GM21390 (cell line): ENCODE results near the gene DNHD1.

Experiments used
- ATAC-seq: cut with Tn5 transposase; IDR thresholded peaks from one replicate; pipeline ENCODE4 v1.9.1; 2021; ENCODE audit not compliant: unreplicated experiment

The DNHD1 gene

DNA sequence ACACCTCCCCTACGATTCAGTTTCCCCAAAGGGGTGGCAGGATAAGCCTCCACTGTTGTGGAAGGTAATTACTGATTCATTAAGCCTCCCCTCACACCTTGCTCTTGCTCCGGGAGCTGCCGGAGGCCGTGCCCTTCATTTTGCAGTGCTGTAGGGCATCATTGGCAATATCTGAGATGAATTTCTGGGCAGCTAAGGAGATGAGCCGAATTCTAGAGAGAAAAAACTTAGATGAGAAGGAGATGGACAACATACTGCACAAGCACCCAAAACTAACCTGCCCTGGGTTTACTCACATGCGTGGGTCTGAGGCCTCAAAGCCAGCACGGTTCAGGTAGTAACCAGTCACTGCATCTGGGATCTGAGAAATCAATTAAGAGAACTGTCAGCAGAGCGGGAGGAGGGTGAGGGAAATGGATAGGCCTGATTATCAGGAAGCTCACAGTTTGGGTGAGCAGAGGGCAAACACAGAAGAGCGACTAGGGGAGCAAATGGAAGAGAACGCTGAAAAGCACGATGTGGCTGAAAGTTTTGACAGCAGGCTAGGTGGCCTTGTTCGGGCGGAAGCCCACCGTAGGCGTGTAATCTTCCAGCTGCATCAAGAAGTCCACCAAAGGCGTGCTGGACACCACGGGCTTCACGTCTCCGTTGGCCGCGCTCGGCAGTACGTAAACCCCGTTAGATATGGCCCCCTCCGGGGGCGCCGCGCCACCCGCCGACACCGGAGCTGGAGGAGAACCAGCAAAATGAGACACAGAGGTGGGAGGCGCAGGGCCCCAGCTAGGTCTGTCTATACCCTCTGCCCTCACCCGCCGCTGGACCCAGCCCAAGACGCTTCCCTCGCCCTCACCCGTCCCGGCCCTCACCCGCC, 114.2 kb downstream of the DNHD1 start:
- ATAC-seq = no peak

DNA sequence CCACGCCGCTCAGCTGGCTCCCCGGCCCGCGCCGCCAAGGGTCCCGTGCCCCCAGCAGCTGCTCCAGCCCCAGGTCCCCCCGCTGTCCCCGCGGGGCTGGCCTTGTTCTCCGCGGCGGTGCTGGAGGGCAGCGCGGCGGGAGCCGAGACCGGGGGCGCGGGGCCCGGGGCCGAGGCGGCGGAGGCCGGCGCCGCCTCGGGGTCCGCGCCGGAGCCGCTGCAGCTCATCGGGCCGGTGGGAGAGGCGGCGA, 114.8 kb downstream of the DNHD1 start:
- peak; percentile 10 for ATAC-seq

DNA sequence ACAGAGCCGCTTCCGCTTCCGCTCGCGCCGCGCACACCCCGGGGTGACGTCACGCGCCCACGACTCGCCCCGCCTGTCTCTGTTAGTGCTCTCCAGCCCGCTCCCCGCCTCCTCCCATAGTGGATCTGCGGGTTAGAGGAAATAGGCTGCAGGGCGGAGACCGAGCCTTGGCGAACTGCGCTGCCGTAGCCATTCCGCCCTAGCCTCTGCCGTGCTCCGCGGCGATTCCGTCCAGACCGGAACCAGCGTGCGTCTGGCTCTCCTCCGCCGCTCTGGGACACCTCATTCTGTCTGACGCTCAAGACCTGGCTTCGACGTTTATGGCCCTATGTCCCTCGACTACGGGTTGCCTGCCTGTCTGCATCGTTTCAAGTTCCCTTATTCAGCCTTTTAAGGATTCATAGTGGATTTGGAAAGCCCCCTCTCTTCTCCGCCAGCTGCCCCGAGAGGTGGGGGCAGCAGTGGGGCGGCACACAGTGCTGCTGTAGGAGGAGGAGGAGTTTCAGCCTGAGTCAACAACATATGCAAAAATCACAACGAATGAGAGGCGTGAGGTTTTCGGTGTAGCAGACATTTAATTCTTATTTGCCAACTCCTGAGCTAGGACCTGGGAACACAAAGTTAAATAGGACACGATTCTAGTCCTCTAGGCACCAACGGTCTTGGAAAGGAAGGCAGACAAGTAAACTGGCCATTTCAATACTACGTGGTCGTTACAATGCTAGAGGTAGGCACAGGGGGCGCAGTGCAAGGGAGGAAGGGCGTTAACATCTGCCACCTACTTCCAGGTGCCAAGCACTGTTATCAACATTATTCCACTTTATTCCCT, 115.3 kb downstream of the DNHD1 start, which contains the start of gene TAF10:
Gene TAF10, minus strand, starts transcription at position 4 of the 829 bp plus-strand sequence. CDS start 27 bp downstream, outside the sequence.
- peak; percentile 88 for ATAC-seq

DNA sequence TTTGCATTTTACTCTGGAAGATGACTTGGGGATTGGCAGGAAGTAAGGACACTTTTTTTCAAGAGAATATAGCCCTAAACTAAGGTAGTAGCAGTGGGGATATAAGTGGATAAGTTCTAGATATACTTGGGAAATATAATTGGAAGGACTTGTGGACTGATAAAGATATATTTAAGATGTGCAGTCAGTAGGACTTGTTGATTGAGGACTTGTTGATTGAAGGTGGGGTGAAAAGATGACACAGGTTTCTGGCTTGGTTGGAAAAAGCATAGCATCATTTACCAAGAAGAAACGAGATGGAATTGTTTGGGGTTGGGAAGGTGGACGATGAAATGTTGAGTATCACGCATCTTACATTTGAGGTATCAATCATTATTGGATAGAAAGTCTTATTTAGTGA, 116.4 kb downstream of the DNHD1 start:
- no peak for ATAC-seq

DNA sequence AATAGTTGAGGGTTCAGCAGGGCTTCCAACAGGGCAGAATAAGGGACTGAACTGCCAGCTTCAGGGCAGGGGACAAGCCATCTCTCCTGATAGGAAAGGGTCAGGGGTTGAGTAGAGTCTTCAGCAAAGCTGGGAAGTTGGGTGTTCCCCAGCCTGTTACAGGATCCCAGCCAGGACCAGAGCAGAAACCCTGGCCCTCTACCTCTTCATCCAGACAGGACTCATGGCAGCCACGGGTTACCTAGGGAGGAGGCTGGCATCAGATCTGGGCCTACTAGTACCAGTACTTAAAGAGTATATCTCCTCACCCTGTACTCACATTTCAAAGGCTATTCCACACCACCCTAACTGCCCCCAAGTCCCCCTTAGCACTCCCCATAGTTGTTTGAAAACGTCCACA, 117.4 kb downstream of the DNHD1 start:
- no peak for ATAC-seq

DNA sequence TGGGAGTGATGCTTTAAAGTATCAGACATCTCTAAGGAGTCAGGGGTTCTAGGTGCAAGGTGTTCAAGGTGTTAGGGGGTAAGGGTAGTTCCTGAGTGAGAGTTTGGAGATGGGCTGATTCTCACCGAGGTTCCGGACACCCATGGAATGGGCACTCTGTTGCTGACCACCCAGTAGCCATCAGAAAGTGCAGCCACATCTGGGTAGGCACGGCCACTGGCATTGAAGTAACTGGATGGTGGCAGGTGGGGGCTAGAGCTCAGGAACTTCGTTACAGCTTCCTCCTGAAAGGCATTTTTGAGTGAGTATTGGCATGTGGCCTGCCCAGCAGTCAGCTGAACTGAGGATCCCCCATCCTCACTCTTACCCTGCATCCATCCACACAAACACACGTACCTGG, 118.0 kb downstream of the DNHD1 start:
- ATAC-seq = no peak

DNA sequence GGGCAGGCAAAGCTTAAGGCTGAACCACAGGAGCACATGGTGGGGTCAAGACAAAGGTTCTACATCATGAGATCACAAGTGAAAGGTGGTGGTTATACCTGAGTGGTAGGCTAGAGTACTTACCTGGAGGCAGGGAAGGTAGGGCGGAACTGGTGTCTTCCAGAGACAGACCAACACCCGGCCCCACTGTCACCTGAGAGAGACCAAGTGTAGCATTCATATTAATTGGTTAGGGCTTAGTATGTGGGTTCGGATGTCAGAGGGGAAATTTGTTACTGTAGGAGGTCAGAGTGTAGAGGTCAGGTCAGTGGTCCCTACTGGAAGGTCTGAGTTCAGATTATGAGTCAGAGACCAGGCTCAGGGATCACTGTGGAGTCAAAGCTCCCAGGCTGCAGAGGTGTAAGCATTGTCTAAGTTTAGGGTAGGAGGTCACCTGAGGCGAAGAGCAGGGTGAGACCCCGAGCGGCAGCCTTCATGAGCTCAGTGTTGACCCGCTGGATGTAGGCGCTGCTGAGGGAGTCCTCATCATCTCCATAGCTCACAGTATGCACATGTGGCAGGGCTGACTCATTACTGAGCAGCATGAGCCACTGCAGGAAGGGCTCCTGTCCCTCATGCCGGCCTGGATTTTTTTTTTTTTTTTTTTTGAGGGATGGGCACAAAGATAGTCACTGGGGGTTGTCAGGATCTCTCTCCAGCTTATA, 119.0 kb downstream of the DNHD1 start:
- ATAC-seq = no peak

DNA sequence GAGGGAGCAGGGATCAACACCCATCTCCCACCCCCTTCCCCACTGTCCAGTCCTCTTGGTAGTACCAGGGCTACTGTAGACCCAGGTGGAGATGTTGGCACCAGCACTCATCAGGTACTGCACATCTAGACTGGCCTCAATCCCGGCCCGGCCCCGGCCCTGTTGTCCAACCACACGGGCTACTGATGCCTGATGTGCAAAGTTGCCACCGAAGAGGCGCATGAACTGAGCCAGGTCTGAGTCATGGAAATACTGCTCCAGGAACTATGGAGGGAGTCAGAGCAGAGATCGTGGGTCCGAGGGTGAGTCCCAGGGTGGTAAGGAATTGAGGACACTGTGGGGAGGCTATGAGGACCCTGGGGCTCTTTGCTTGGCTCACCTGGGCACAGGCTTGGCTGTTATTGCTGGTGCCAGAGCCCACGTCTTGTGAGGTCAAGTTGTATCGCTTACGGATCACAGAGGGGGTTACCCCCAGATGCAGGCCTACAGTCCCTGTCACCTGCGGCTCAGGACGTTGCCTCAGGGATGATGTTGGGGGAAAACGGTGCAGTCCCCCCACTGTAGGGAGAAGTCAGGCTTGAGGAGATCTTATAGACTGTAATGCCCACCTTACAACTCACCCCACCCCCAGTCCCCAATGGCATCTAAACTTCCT, 119.6 kb downstream of the DNHD1 start:
- ATAC-seq = no peak

DNA sequence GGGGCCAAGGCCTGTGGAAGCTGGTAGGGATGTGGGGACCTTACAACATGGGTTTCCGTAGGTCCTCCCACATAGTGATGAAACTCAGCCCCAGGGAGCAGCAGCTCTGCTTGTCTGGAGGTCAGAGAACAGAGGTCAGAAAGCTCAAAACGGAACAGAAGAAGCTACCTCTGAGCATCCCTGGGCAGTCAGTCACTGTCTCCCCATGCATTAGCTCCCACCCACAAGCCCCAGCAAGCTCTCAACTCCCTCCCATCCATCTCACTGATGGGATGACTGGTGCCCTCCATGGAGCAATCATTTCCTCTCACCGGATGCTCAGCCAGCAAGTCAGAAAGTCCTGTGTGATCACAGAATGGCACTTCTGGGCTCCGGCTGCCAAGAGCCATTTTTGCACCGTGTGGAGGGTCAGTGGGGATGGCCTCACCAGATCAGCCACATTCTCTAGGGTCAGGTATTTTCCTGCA, 120.3 kb downstream of the DNHD1 start:
- no peak for ATAC-seq

DNA sequence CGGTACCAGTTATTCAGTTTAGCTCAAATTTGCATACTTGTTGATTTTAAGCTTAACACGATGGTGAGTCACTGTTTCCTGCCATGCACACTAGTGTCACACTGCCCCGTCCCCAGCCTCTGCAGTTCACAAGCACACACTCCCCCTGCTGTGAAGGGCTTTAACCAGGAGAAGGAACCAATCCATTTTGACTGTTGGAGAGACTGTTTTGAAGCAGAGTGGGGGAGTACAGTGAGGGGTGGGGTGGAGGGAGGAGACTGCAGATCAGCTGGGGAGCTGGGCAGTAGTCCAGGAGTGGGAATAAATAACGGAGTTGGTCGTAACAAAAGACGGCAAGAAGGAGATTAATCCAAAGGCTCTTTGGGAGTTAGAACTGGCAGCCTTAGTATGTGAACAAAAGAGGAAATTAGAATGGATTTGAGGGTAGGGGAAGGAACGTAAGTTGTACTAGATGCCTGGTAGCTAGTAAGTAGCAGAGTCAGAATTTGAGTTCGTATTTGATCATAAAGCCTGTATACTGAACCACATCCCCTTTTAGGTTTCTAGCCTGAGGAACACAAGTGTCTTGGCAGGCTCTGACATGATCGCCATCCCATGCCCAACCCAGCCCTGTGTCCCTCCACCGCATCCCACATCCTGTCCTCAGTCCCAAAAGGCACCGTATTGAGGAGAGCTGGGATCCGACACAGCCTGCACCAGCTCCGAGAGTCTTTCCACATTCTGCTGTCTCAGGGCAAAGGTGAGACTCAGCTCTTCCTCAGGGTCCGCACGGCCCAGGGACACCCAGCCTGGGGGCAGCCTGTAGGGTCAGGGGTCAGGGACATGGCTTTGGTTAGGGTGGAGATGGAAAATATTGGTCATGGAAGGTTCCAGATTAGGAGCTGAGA, 121.3 kb downstream of the DNHD1 start:
- ATAC-seq = no peak

DNA sequence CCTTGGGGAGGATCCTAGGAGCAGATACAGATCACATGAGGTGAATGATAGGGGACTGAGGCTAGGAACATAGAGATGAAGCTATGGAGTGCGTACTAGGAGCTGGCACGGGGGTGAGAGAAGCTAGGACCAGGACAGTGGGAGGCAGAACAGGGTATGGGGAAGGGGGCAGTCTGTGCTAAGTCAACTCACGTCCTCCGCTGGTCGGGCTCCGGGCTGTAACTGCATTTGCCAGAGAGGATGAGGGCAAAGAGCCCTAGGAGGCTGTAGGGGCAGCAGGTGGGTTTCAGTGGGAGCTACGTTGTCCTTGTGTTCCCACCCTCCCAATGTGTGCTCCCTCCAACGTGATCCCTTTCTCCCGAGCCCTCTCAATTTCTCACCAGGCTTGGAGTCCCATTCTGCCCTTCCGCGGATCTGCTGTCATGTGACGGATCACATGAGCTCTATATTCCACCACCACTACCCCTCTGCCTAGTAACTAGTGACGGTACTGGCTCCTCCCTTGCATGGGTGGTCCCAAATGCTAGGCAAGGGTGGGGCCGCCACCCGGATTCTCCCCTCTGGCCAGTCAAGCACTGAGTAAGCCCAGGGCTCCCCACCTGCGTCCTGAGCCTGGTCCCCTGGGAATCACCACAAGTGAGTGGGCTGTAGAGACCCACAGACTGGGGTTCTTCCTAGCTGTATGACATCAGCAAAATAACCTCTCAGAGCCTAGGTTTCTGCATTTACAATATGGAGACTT, 122.1 kb downstream of the DNHD1 start, which contains the start of gene TPP1:
Gene TPP1, minus strand, starts transcription at position 419 of the 742 bp plus-strand sequence. Its CDS starts 22 bp downstream, at position 397.
- peak; percentile 99 for ATAC-seq

DNA sequence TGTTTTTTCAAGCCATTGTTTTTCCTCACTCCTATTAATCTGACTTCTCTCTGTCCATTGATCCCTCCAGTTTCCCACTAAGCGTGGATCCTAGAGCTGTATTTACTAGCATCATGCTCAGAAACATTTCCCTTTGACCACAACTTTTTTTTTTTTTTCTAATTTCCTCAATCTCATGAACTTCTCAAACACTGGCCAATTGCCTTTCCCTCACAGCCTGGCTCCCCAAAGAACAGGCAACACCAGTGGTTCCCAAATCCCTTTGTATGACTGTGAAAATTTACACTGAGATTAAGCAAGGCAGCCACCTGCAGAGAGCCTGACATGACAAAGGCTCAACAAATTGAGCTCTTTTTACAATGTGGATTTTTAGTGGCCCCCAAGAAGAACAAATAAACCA, 123.6 kb downstream of the DNHD1 start:
- ATAC-seq = no peak
